ENCODE results near the gene PNPLA8.
A peak's percentile ranks its signal among the peaks of the same experiment; 100 is the strongest.

The PNPLA8 gene

DNA sequence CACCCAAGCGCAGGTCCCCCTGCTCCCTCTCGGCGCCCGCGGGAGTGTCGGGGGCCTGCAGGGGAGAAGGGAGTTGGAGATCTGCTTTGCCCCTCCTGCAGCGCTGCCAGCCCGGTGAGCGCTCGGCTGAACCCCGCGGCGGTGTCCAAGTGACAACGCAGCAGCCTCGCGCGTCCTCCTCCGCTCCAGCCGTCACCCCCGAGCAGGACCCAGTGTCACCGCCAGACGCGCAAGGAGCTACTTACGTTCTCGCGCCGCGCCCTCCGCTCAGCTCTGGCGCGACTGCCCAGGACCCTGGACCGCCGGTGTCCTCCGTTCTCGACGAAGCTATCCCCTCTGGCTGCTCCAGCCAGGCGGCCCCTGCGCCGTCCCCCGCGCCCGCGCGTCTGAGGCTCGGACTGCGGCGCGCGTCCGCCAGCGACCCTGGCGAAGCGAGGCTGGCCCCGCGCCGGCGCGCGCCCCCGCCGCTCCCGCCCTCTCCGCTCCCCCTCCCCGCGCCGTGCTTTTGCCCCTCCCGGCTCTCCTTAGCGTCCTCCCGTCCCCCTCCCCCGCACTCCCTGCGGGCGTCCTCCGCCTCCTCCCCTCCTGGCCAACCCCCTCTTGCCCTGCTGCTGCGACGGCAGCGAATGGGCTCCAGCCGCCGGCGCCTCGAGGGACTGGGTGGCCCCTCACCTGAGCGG, 69.8 kb downstream of the PNPLA8 start, which contains the start of gene NRCAM:
Gene NRCAM (minus strand): TSS at position 439 of the 680 bp plus-strand sequence. CDS start 216,372 bp downstream, outside the sequence.
- H3K4me3 ChIP-seq (ENCODE audit: low read depth, low read length): no peak within 1 kb of the TSS
- DNase-seq (ENCODE audit: low read depth): peak; percentile 12
- TF ChIP-seq MYC (IDR thresholded peaks at IDR 0.05; ENCODE audit: low read depth, low read length) (no peak), POLR2A (IDR thresholded peaks at IDR 0.05; ENCODE audit: extremely low read depth, insufficient read length) (no peak)
- TF ChIP-seq, protein P1, sequence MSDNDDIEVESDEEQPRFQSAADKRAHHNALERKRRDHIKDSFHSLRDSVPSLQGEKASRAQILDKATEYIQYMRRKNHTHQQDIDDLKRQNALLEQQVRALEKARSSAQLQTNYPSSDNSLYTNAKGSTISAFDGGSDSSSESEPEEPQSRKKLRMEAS (IDR thresholded peaks at IDR 0.05; ENCODE audit: low read depth, low read length): no peak
- TF ChIP-seq, protein P2, sequence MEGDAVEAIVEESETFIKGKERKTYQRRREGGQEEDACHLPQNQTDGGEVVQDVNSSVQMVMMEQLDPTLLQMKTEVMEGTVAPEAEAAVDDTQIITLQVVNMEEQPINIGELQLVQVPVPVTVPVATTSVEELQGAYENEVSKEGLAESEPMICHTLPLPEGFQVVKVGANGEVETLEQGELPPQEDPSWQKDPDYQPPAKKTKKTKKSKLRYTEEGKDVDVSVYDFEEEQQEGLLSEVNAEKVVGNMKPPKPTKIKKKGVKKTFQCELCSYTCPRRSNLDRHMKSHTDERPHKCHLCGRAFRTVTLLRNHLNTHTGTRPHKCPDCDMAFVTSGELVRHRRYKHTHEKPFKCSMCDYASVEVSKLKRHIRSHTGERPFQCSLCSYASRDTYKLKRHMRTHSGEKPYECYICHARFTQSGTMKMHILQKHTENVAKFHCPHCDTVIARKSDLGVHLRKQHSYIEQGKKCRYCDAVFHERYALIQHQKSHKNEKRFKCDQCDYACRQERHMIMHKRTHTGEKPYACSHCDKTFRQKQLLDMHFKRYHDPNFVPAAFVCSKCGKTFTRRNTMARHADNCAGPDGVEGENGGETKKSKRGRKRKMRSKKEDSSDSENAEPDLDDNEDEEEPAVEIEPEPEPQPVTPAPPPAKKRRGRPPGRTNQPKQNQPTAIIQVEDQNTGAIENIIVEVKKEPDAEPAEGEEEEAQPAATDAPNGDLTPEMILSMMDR (IDR thresholded peaks at IDR 0.05; ENCODE audit: low read depth, low read length): no peak

DNA sequence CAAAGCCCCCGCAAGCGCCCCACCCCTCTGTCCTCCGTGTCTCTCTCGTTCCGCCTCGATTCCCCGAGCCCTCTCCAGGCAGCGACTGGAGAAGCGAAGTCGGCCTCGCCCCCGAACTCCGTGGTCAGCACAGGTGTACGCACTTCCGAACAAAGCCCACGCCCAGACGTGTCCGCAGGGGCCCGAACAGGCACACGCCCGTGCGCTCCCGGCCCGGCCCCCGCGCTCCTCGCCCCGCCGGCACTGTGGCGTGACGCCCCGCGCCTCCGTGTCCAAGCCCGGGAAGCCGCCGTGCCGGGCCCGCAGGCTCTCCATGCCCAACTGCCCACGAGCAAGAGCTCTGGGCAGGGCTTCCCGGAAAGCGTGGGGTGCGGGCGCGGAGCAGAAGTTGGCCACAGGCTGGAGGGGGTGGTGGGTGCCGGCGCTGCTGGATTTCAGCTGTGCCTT, 70.4 kb downstream of the PNPLA8 start:
- TF ChIP-seq POLR2A (IDR thresholded peaks at IDR 0.05; ENCODE audit: extremely low read depth, insufficient read length): no peak
- TF ChIP-seq, protein P2 (IDR thresholded peaks at IDR 0.05; ENCODE audit: low read depth, low read length): no peak
- TF ChIP-seq MYC (IDR thresholded peaks at IDR 0.05; ENCODE audit: low read depth, low read length): no peak
- TF ChIP-seq, protein P1 (IDR thresholded peaks at IDR 0.05; ENCODE audit: low read depth, low read length): no peak
- no peak overlapping the region for H3K4me3 ChIP-seq (ENCODE audit: low read depth, low read length)
- no peak for DNase-seq (ENCODE audit: low read depth)

DNA sequence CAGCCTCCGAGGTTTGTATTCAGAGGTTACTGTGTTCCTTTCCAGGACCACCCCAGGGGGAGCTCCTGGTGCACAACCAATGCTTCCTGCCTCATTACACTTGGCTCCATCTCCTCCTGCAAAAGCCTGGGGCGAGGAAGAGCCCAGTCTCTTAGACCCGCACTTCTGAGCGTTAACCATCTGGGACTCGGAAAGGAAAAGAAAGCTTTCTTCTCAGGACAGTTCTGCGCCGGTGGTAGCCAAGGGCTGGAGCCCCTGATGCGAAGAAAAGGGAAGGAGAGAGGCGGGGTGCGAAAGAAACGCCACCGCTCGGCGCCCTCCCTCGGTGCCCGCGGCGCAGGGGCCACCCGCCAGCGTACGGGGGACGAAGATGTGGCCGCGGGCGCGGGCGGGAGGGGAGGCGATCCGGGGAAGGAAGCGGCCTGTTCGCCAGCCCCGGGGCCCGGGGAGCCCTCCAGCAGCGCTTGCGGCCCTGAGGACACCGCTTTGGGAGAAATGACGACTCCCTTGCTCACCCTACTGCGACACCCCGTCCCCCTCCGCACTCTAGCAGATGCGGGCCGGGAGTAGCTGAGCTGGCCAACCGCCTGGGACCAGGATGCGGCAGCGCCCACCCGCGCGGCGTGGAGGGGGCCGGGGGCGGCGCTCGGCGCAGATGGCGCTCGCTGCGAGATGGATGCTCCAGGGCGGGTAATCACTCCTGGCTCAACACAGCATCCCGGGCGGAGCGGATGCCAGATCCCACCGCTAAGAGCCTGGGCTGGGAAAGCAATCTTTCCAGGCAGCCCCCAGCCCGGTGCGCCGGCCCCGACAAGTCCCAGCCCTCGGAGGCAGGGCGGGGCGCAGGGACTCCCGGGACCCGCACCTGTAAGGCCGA, 71.0 kb downstream of the PNPLA8 start:
- peak; percentile 44 for DNase-seq (ENCODE audit: low read depth)
- TF ChIP-seq, protein P2 (IDR thresholded peaks at IDR 0.05; ENCODE audit: low read depth, low read length): no peak
- no peak overlapping the region for H3K4me3 ChIP-seq (ENCODE audit: low read depth, low read length)

DNA sequence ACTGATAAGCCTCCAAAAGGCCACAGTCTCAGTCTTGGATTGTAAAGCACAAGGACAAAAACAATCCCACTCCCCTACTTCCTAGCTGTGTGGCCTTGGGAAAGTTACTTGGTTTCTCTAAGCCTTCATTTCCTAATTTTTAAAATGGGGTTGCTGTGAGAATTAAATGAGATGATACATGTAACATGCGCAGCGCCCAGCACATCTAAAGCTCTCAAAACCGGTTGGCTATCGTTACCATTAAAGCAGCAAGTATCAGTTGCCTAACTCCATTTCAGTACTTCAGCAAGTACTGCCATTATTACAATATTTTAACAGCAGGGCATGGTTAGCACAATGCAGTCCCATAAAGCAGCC, 71.6 kb downstream of the PNPLA8 start:
- DNase-seq (ENCODE audit: low read depth): no peak
- no peak overlapping the region for H3K4me3 ChIP-seq (ENCODE audit: low read depth, low read length)
- TF ChIP-seq POLR2A (IDR thresholded peaks at IDR 0.05; ENCODE audit: extremely low read depth, insufficient read length): no peak
- TF ChIP-seq MYC (IDR thresholded peaks at IDR 0.05; ENCODE audit: low read depth, low read length): no peak
- TF ChIP-seq, protein P1 (IDR thresholded peaks at IDR 0.05; ENCODE audit: low read depth, low read length): no peak
- TF ChIP-seq, protein P2 (IDR thresholded peaks at IDR 0.05; ENCODE audit: low read depth, low read length): no peak

DNA sequence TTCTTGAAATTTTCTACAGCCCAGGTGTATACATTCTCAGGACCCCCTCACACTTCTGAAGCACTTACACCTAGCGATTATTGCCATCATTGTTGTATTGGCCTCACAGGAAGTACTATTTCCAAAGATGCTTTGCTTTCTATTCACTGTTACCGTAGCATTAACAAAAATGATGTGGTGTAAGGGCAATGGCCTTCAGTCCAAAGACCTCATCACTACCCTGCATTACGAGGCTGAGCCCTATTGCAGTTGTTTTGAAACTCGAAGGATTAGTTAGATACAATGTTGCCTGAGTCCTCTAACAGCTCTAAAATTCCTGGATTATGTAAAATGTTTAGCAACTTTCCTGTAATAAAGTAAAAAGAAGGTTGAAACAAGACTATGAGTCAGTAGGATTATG, 72.6 kb downstream of the PNPLA8 start:
- no peak overlapping the region for H3K4me3 ChIP-seq (ENCODE audit: low read depth, low read length)
- no peak for DNase-seq (ENCODE audit: low read depth)

More for the DNA sequence above, 72.6 kb downstream of the PNPLA8 start:
- TF ChIP-seq POLR2A (IDR thresholded peaks at IDR 0.05; ENCODE audit: extremely low read depth, insufficient read length) (no peak), MYC (IDR thresholded peaks at IDR 0.05; ENCODE audit: low read depth, low read length) (no peak)
- TF ChIP-seq, protein P2 (IDR thresholded peaks at IDR 0.05; ENCODE audit: low read depth, low read length): no peak
- TF ChIP-seq, protein P1 (IDR thresholded peaks at IDR 0.05; ENCODE audit: low read depth, low read length): no peak
